IMR-90 (cell line): ENCODE measurements around the gene MAML3. TPM values are rescaled to one million over a fixed set of nuclear protein-coding genes. Genes with fewer than 3 reads are reported as not detected.

Experiments used
- ATAC-seq: fragments of 200-7000 bp; cut with Tn5 transposase; 2 replicates; pipeline ENCODE4 v1.9.1; 2020; ENCODE audit warnings: low read depth, mild to moderate bottlenecking, moderate library complexity
- BruUV-seq: library from RNA; stranded (reverse); fragments of 400-500 nt; replicated peaks from 2 replicates; lab custom pipeline; 2021; lab: Mats Ljungman, UMichigan
- CTCF ChIA-PET: fragments of 300-600 bp; formaldehyde crosslinking; extraction: SDS; loops from one replicate; lab custom pipeline; 2021; ENCODE audit warnings: antibody characterized with exemption; lab: Yijun Ruan, JAX
- POLR2A ChIA-PET: fragments of 300-600 bp; sonication (Branson Sonifier 250); formaldehyde crosslinking; loops from one replicate; lab custom pipeline; 2022; ENCODE audit warnings: antibody characterized with exemption; ENCODE audit not compliant: unreplicated experiment; lab: Charles Lee
- DNase-seq: peaks from one replicate; pipeline ENCODE4 v3.0.0; 2013
- H2AFZ ChIP-seq: replicated peaks from 2 replicates; pipeline ENCODE3; 2013; ENCODE audit warnings: low read length, mild to moderate bottlenecking; ENCODE audit not compliant: poor library complexity
- H2AK5ac ChIP-seq: 2 replicates; pipeline ENCODE4 v1.6.1; 2013; ENCODE audit warnings: low read depth, low read length, inconsistent platforms
- H2AK9ac ChIP-seq: replicated peaks from 2 replicates; pipeline ENCODE3; 2013; ENCODE audit warnings: mild to moderate bottlenecking, low read depth, low read length, moderate library complexity; ENCODE audit not compliant: poor library complexity
- H2BK120ac ChIP-seq: 2 replicates; pipeline ENCODE4 v1.6.1; 2013; ENCODE audit warnings: low read depth, low read length, inconsistent platforms
- H2BK15ac ChIP-seq: 3 replicates; pipeline ENCODE4 v1.6.1; 2013; ENCODE audit warnings: low read depth, low read length, inconsistent platforms
- H2BK20ac ChIP-seq: 2 replicates; pipeline ENCODE4 v1.6.1; 2013; ENCODE audit warnings: low read depth, mild to moderate bottlenecking, inconsistent platforms, low read length, moderate library complexity
- H2BK5ac ChIP-seq: 2 replicates; pipeline ENCODE4 v1.6.1; 2013; ENCODE audit warnings: mild to moderate bottlenecking, low read depth, low read length, inconsistent platforms; ENCODE audit not compliant: poor library complexity, severe bottlenecking
- H3K14ac ChIP-seq: replicated peaks from 2 replicates; pipeline ENCODE4 v1.6.1; 2013; ENCODE audit warnings: low read depth, low read length, inconsistent platforms
- H3K18ac ChIP-seq: 2 replicates; pipeline ENCODE4 v1.6.1; 2013; ENCODE audit warnings: low read depth, low read length, control low read depth
- H3K23ac ChIP-seq: 2 replicates; pipeline ENCODE4 v1.6.1; 2013; ENCODE audit warnings: low read depth, low read length, inconsistent platforms
- H3K27ac ChIP-seq: 2 replicates; pipeline ENCODE4 v1.5.1; 2013; ENCODE audit warnings: mild to moderate bottlenecking, control low read depth, low read length; ENCODE audit not compliant: insufficient read depth
- H3K27me3 ChIP-seq: 2 replicates; pipeline ENCODE4 v1.6.1; 2013; ENCODE audit warnings: low read length; ENCODE audit not compliant: control insufficient read depth, insufficient read depth
- H3K36me3 ChIP-seq: 2 replicates; pipeline ENCODE4 v1.6.1; 2013; ENCODE audit warnings: low read length, mixed read lengths; ENCODE audit not compliant: control insufficient read depth, insufficient read depth
- H3K4ac ChIP-seq: 2 replicates; pipeline ENCODE4 v1.6.1; 2013; ENCODE audit warnings: low read depth, low read length, inconsistent platforms
- H3K4me1 ChIP-seq: 2 replicates; pipeline ENCODE4 v1.6.1; 2013; ENCODE audit warnings: low read length, mixed read lengths; ENCODE audit not compliant: control insufficient read depth, insufficient read depth
- H3K4me2 ChIP-seq: 2 replicates; pipeline ENCODE4 v1.6.1; 2013; ENCODE audit warnings: low read depth, mild to moderate bottlenecking, control low read depth, low read length, moderate library complexity
- H3K4me3 ChIP-seq: 2 replicates; pipeline ENCODE4 v1.5.1; 2013; ENCODE audit warnings: low read depth, mild to moderate bottlenecking, control low read depth, low read length, moderate library complexity; ENCODE audit not compliant: insufficient read depth
- H3K56ac ChIP-seq: 2 replicates; pipeline ENCODE4 v1.6.1; 2013; ENCODE audit warnings: low read length, inconsistent platforms; ENCODE audit not compliant: insufficient read depth; ENCODE audit errors: extremely low read depth
- H3K79me1 ChIP-seq, 2 experiments: 2 replicates each; pipeline ENCODE4 v1.6.1; 2013; ENCODE audit warnings: low read length in 2 of 2, inconsistent platforms in 1 of 2, low read depth in 1 of 2
- H3K9ac ChIP-seq: 2 replicates; pipeline ENCODE4 v1.6.1; 2013; ENCODE audit warnings: low read depth, low read length, control low read depth
- H3K9me1 ChIP-seq: 2 replicates; pipeline ENCODE4 v1.6.1; 2013; ENCODE audit warnings: low read length, inconsistent platforms; ENCODE audit not compliant: insufficient read depth
- H3K9me3 ChIP-seq: 2 replicates; pipeline ENCODE4 v1.6.1; 2013; ENCODE audit warnings: low read length; ENCODE audit not compliant: control insufficient read depth, insufficient read depth
- H4K20me1 ChIP-seq: 2 replicates; pipeline ENCODE4 v1.6.1; 2013; ENCODE audit warnings: low read length, inconsistent platforms; ENCODE audit not compliant: insufficient read depth
- H4K5ac ChIP-seq: 2 replicates; pipeline ENCODE4 v1.6.1; 2013; ENCODE audit warnings: mild to moderate bottlenecking, low read depth, low read length, control low read depth
- H4K8ac ChIP-seq, 2 experiments: 2 replicates each; pipeline ENCODE4 v1.6.1; 2013; ENCODE audit warnings: low read depth in 2 of 2, low read length in 2 of 2, control low read depth in 1 of 2, inconsistent platforms in 1 of 2
- H4K91ac ChIP-seq: 2 replicates; pipeline ENCODE4 v1.6.1; 2013; ENCODE audit warnings: low read depth, low read length, inconsistent platforms; ENCODE audit not compliant: insufficient read depth
- BHLHE40 ChIP-seq: fragments of 150-350 bp; IDR thresholded peaks from 2 replicates; pipeline ENCODE4 v1.6.1; 2016; ENCODE audit warnings: mild to moderate bottlenecking, low read depth, low read length
- CEBPB ChIP-seq: IDR thresholded peaks from 2 replicates; pipeline ENCODE4 v1.6.1; 2012; ENCODE audit warnings: low read depth, low read length, improper control_type of control experiment
- CHD1 ChIP-seq: IDR thresholded peaks from 2 replicates; pipeline ENCODE4 v1.6.1; 2012; ENCODE audit warnings: low read depth, low read length, improper control_type of control experiment
- FOS ChIP-seq: fragments of 150-350 bp; IDR thresholded peaks from 2 replicates; pipeline ENCODE4 v1.6.1; 2016; ENCODE audit warnings: low read depth, low read length
- MAFK ChIP-seq: IDR thresholded peaks from 2 replicates; pipeline ENCODE4 v1.6.1; 2012; ENCODE audit warnings: low read depth, low read length, improper control_type of control experiment
- MAZ ChIP-seq: IDR thresholded peaks from 2 replicates; pipeline ENCODE4 v1.6.1; 2012; ENCODE audit warnings: low read depth, mild to moderate bottlenecking, low read length, improper control_type of control experiment, moderate library complexity, borderline replicate concordance
- MXI1 ChIP-seq: IDR thresholded peaks from 2 replicates; pipeline ENCODE4 v1.6.1; 2012; ENCODE audit warnings: low read depth, mild to moderate bottlenecking, low read length, moderate library complexity, borderline replicate concordance
- NFE2L2 ChIP-seq: fragments of 150-350 bp; IDR thresholded peaks from 2 replicates; pipeline ENCODE4 v1.6.1; 2016; ENCODE audit warnings: low read depth, mild to moderate bottlenecking, low read length
- POLR2A ChIP-seq: IDR thresholded peaks from 2 replicates; pipeline ENCODE4 v1.6.1; 2012; ENCODE audit warnings: mild to moderate bottlenecking, low read depth, low read length
- RAD21 ChIP-seq: IDR thresholded peaks from 2 replicates; pipeline ENCODE4 v1.6.1; 2012; ENCODE audit warnings: low read length, improper control_type of control experiment
- RCOR1 ChIP-seq: IDR thresholded peaks from 2 replicates; pipeline ENCODE4 v1.6.1; 2012; ENCODE audit warnings: mild to moderate bottlenecking, low read length, improper control_type of control experiment; ENCODE audit not compliant: insufficient replicate concordance
- RFX5 ChIP-seq: IDR thresholded peaks from 2 replicates; pipeline ENCODE4 v1.8.0; 2012; ENCODE audit warnings: low read depth, mild to moderate bottlenecking, low read length, moderate library complexity
- SMC3 ChIP-seq: fragments of 150-350 bp; IDR thresholded peaks from 2 replicates; pipeline ENCODE4 v1.6.1; 2016; ENCODE audit warnings: low read depth, mild to moderate bottlenecking, antibody characterized with exemption, low read length, moderate library complexity
- USF2 ChIP-seq: fragments of 150-350 bp; IDR thresholded peaks from 2 replicates; pipeline ENCODE4 v1.6.1; 2017; ENCODE audit warnings: mild to moderate bottlenecking, antibody characterized with exemption, low read length, low read depth
- WGBS, 2 experiments: methylation state at CpG; one replicate each; pipeline versions ENCODE4 v1.1.5 to v1.1.7; 2013; ENCODE audit warnings: missing lambda C conversion rate in 2 of 2; ENCODE audit not compliant: insufficient read length in 1 of 2; ENCODE audit errors: extremely low coverage in 2 of 2; 5-methylcytosine and 5-hydroxymethylcytosine counted together
- dilution Hi-C: fragments of 300-500 bp; cut with HindIII; formaldehyde crosslinking; loops from one replicate; pipeline ENCODE4 v1.14.3; 2018; ENCODE audit warnings: low sequenced_read_pairs; ENCODE audit not compliant: unreplicated experiment
- in situ Hi-C: fragments of 300-500 bp; cut with MboI; formaldehyde crosslinking; loops from 3 replicates; pipeline ENCODE4 v1.14.3; 2019; ENCODE audit warnings: low sequenced_read_pairs, inconsistent platforms, mixed read lengths
- intact Hi-C: fragments of 100-400 bp; cut with micrococcal nuclease; formaldehyde crosslinking; loops from 2 replicates; pipeline ENCODE4 v1.10.0; 2022
- polyA plus RNA-seq, 3 experiments: library from polyadenylated mRNA; depleted of rRNA; stranded (reverse); fragments of >200 nt; gene quantifications; 2 replicates each; pipeline ENCODE4 v1.2.3, GENCODE V29; 2012; ENCODE audit warnings: low replicate concordance in 1 of 3
- total RNA-seq: library from RNA; depleted of rRNA; stranded (reverse); fragments of >200 nt; gene quantifications from 2 replicates; pipeline ENCODE4 v1.2.3, GENCODE V29; 2012
- TF ChIP-seq, protein P1 (sequence below): conservative IDR thresholded peaks from 2 replicates; pipeline ENCODE4 v1.5.1; 2012; ENCODE audit warnings: mild to moderate bottlenecking, low read depth, low read length, improper control_type of control experiment
- TF ChIP-seq, protein P2 (sequence below): fragments of 150-350 bp; IDR thresholded peaks from 2 replicates; pipeline ENCODE4 v1.6.1; 2016; ENCODE audit warnings: low read depth, mild to moderate bottlenecking, low read length, moderate library complexity, borderline replicate concordance

The MAML3 gene
- total and polyA plus RNA-seq, 2 of the 4 experiments (the other 2 are of a cell fraction): 0.90 to 1.7 TPM

DNA sequence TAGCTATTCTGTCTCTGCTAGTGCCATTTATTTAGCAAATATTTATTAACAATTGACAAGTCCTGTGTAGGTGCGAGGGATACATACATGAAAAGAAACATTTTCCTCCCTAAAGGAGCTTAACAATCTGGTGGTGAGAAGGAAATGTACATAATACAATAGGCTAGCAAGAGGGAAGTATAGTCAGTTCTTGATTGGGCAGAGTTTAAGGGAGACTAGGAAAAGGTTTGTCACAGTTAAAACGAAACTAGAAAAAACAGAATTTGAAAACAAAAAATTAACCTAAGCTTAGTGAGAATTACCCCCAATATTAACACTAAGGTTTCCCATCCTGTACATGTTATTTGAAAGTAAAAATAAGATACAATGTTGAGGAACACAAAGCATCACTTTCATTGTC is 8.6 kb upstream of the MAML3 start:
- no peak overlapping the region; the same call in 1 of the 2 replicates for H2AK5ac ChIP-seq
- H2BK20ac ChIP-seq: peak overlapping the region; percentile 90
- ChIA-PET CTCF (interaction anchor here (0.9 kb wide), 1 partner anchor 71 kb away, joined by 3 read pairs; no protein-coding TSS in a partner anchor), POLR2A (no interaction called here)
- H3K4me2 ChIP-seq: peak overlapping the region; percentile 86
- H3K4ac ChIP-seq: peak overlapping the region; percentile 79; the same call in 1 of the 2 replicates
- H3K79me1 ChIP-seq: no peaks in the 10 kb centered on the region
- peaks cover 8% of the 10 kb centered on the region for H3K4me1 ChIP-seq
- H3K14ac ChIP-seq: peak overlapping the region; percentile 70; the same call in 1 of the 2 replicates
- ATAC-seq (no peak), DNase-seq (no peak)
- no peaks in the 10 kb centered on the region for H3K9me3 ChIP-seq
- no peak overlapping the region for H2AFZ ChIP-seq
- no peaks in the 10 kb centered on the region for H3K27me3 ChIP-seq
- peak overlapping the region; percentile 63 for H2BK5ac ChIP-seq
- H2AK9ac ChIP-seq: no peak overlapping the region
- peak overlapping the region; percentile 81 for H2BK15ac ChIP-seq
- no TSS peak for BruUV-seq
- H3K18ac ChIP-seq: peak overlapping the region; percentile 74; the same call in 1 of the 2 replicates
- dilution Hi-C loops (no loop called here), in situ Hi-C loops (loop anchor here (10.0 kb wide), 1 partner anchor 72 kb away; no protein-coding TSS in a partner anchor), intact Hi-C loops (no loop called here)
- H3K9ac ChIP-seq: peak overlapping the region; percentile 70; the same call in 1 of the 2 replicates
- no peaks in the 10 kb centered on the region for H4K20me1 ChIP-seq
- H4K5ac ChIP-seq: 0 out of 2 replicates have a peak overlapping the region, but pooled peaks have one; percentile 76
- H3K9me1 ChIP-seq: peaks cover 3% of the 10 kb centered on the region
- no peaks in the 10 kb centered on the region for H3K36me3 ChIP-seq
- TF ChIP-seq MAFK (no peak), MXI1 (no peak), RAD21 (no peak), POLR2A (no peak), NFE2L2 (no peak), RCOR1 (no peak), USF2 (no peak), RFX5 (no peak), FOS (no peak), CHD1 (no peak), SMC3 (no peak), BHLHE40 (no peak), MAZ (no peak), CEBPB (no peak)
- TF ChIP-seq, protein P1, sequence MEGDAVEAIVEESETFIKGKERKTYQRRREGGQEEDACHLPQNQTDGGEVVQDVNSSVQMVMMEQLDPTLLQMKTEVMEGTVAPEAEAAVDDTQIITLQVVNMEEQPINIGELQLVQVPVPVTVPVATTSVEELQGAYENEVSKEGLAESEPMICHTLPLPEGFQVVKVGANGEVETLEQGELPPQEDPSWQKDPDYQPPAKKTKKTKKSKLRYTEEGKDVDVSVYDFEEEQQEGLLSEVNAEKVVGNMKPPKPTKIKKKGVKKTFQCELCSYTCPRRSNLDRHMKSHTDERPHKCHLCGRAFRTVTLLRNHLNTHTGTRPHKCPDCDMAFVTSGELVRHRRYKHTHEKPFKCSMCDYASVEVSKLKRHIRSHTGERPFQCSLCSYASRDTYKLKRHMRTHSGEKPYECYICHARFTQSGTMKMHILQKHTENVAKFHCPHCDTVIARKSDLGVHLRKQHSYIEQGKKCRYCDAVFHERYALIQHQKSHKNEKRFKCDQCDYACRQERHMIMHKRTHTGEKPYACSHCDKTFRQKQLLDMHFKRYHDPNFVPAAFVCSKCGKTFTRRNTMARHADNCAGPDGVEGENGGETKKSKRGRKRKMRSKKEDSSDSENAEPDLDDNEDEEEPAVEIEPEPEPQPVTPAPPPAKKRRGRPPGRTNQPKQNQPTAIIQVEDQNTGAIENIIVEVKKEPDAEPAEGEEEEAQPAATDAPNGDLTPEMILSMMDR: no peak
- TF ChIP-seq, protein P2, sequence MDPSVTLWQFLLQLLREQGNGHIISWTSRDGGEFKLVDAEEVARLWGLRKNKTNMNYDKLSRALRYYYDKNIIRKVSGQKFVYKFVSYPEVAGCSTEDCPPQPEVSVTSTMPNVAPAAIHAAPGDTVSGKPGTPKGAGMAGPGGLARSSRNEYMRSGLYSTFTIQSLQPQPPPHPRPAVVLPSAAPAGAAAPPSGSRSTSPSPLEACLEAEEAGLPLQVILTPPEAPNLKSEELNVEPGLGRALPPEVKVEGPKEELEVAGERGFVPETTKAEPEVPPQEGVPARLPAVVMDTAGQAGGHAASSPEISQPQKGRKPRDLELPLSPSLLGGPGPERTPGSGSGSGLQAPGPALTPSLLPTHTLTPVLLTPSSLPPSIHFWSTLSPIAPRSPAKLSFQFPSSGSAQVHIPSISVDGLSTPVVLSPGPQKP: no peak
- no peak overlapping the region; the same call in 1 of the 2 replicates for H3K27ac ChIP-seq
- peak overlapping the region; percentile 58 to 81 for H4K8ac ChIP-seq
- peak overlapping the region; percentile 93; the same call in 1 of the 2 replicates for H2BK120ac ChIP-seq
- peak overlapping the region; percentile 48; the same call in 1 of the 2 replicates for H3K23ac ChIP-seq
- peak overlapping the region; percentile 58; the same call in 1 of the 2 replicates for H4K91ac ChIP-seq
- no CpG with 5 or more reads among the region's 2 CpGs for WGBS, 2 experiments
- H3K4me3 ChIP-seq: no peak overlapping the region
- peak overlapping the region; percentile 42; the same call in 1 of the 2 replicates for H3K56ac ChIP-seq
